H4 (cell line): ENCODE data around the gene PPP6R2. TPM values are rescaled to one million over a fixed set of nuclear protein-coding genes. Genes with fewer than 3 reads are reported as not detected.
"Not testable (repeated sequence)": the region's sequence is repeated elsewhere in the genome, so short reads cannot be mapped to it uniquely, and the experiment has no call there.

Experiments
- DNase-seq: peaks from one replicate; pipeline ENCODE4 v3.0.0-alpha.2; 2015; ENCODE audit warnings: low spot score
- total RNA-seq: library from RNA; depleted of rRNA; stranded (reverse); fragments of >200 nt; shearing (Covaris generic); gene quantifications from 2 replicates; pipeline ENCODE4 v1.2.3, GENCODE V29; 2014

PPP6R2 gene
- total RNA-seq, 1 experiment from 2014 or later: 22.9 TPM

DNA sequence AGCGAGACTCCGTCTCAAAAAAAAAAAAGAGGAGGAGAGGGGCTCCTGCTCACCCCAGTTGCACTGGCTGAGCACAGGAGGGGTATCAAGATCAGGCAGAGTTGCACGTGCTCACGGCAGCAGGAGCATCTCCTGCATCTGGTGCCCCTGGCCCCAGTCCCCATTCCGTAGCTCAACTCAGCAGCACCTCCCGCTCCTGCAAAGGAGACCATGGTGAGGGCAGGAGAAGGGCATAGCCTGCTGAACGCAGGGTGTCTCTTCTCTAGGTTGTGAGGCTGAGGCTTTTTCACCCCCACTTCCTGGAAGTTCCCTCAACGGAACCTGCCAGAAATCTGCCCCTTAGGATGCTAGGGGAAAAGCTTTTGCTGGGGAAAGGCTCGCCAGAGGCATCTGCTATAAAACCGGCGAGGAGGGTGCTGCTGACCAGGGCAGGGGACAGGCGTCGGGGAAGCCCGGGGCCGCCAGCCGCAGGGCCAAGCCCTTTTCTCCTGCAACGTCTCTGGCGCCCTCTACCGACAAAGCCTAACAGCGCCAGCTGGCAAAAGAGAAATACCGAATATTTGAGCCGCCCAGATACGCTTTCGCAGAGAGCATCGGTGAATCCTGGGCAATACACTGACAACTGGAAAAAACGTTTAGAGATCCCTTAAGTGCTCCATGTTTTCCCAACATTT lies 1.0 kb upstream of the PPP6R2 start:
- peak; percentile 74 for DNase-seq

- DNase-seq: no peak
Measured at GRCh38 chr22:50343541-50343935, 411 bp downstream of the PPP6R2 start.

DNA sequence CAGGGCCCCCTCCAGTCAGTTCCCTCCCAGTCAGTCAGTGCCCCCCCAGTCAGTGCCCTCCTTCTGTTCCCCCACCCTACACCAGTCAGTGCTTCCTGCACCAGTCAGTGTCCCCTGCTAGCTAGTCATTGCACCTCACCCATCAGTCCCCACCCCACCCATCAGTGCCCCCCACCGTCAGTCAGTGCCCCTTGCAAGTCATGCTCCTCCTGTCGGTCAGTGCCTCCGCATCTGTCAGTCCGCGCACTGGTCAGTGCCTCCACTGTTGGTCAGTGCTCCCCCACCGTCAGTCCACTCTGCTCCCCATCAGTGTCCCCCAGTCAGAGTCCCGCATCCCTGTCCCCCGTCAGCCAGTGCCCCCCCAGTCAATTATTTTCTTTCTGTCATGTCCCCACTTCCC lies 3.3 kb downstream of the PPP6R2 start:
- DNase-seq: no peak

DNA sequence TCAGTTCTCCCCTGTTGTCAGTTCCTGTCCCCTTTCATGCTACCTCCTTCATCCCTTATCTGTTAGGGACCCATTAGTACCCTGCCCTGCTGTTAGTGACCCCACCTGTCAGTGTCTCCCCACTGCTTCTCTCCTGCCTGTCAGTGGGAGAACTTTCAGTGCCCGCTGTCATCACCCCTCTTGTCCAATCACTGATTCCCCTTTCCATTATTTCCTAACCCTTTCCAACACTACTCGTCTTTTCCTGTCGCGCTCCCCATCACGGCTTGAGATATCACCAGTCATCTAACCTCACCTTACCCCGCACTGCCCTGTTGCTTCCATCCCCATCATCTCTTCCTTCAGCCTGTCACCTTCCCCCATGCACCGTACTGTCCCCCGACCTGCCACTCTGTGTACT lies 4.0 kb downstream of the PPP6R2 start:
- DNase-seq: no peak

DNA sequence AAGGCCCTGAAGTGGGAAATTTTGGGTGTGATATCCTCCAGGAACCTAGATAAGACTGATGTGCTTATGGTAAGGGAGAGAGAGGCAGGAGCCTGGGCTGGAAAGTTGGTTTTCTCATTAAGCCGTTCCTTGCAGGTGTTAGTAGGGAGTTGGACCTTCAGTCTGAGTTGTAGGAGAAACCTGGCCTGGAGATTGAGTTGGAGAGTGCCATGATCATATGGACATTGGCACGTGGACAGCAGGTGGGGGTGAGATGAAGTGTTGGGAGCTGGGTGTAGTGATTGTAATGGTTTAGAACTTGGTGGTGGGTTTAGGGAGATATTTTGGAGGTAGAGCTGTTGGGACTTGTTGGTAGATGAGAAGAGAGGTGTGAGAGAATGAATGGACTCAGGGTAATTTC lies 4.9 kb downstream of the PPP6R2 start:
- DNase-seq: no peak

DNA sequence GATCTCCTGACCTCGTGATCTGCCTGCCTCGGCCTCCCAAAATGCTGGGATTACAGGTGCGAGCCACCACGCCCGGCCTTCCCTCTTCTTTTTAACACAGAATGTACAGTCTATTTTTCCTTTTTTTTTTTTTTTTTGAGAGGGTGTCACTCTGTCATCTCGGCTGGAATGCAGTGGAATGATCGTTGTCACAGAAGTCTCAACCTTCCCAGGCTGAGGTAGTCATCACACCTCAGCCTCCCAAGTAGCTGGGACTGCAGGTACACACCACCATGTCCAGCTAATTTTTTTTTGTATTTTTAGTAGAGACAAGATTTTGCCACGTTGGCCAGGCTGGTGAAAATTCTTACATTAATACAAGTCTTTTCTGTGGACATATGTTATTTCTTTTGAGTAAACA lies 13.1 kb downstream of the PPP6R2 start:
- DNase-seq: no peak

GRCh38 chr22:50357222-50357621 lies 14.1 kb downstream of the PPP6R2 start:
- no peak for DNase-seq

GRCh38 chr22:50357756-50358155 lies 14.6 kb downstream of the PPP6R2 start:
- no peak for DNase-seq

GRCh38 chr22:50360578-50360977 lies 17.5 kb downstream of the PPP6R2 start:
- no peak for DNase-seq

GRCh38 chr22:50361222-50361621 lies 18.1 kb downstream of the PPP6R2 start:
- no peak for DNase-seq

DNA sequence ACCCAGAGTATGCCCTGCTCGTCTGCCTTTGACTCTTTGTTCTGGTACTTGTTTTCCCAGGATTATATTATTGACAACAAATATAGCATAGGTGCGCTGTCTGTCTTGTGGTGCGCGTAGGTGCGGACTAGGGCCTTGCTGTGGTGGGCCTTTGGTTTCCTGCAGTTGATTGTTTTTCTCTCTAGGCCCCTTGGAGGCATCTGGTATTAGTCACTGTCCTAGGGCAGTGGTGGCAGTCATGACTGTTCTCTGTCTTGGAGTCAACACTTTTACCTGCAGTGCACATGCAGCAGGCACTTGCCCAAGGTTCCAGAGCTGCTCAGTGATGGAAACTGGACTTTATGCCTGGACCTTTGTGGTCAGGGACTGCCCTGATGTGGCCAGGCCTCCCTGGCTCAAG lies 18.6 kb downstream of the PPP6R2 start:
- DNase-seq: no peak

GRCh38 chr22:50363166-50363802 lies 20.2 kb downstream of the PPP6R2 start:
- no peak for DNase-seq

DNA sequence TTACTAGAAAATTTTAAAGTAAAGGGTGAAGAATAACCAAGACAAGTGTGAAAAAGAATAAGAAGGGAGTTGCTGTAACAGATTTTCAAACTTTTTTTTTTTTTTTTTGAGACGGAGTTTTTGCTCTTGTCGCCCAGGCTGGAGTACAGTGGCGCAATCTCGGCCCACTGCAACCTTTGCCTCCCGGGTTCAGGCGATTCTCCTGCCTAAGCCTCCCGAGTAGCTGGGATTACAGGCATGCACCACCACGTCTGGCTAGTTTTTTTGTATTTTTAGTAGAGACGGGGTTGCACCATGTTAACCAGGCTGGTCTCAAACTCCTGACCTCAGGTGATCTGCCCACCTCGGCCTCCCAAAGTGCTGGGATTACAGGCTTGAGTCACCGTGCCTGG lies 20.7 kb downstream of the PPP6R2 start:
- DNase-seq: not testable (repeated sequence)

DNA sequence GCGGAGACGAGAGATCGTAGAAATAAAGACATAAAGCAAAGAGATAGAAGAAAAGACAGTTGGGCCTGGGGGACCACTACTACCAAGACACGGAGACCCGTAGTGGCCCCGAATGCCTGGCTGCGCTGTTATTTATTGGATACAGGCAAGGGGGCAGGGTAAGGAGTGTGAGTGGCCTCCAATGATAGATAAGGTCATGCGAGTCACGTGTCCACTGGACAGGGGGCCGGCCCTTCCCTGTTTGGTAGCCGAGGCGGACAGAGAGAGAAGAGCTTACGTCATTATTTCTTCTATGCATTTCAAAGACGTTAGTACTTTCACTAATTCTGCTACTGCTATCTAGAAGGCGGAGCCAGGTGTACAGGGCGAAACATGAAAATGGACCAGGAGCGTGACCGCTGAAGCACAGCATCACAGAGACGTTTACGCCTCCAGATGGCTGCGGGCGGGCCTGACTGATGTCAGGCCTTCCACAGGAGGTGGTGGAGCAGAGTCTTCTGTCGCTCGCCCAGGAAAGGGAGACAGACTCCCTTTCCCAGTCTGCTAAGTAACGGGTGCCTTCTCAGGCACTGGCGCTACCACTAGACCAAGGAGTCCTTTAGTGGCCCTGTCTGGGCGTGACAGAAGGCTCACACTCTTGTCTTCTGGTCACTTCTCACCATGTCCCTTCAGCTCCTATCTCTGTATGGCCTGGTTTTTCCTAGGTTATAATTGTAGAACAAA lies 24.8 kb downstream of the PPP6R2 start:
- DNase-seq: no peak

- DNase-seq: no peak
Measured at GRCh38 chr22:50371101-50371648, 28.0 kb downstream of the PPP6R2 start.

- no peak for DNase-seq
Measured at GRCh38 chr22:50376085-50376651, 33.0 kb downstream of the PPP6R2 start.

GRCh38 chr22:50381021-50381555 lies 38.0 kb downstream of the PPP6R2 start:
- not testable (repeated sequence) for DNase-seq

- no peak for DNase-seq
Measured at GRCh38 chr22:50396751-50397370, 53.7 kb downstream of the PPP6R2 start.

GRCh38 chr22:50397371-50398060 lies 54.4 kb downstream of the PPP6R2 start:
- not testable (repeated sequence) for DNase-seq

DNA sequence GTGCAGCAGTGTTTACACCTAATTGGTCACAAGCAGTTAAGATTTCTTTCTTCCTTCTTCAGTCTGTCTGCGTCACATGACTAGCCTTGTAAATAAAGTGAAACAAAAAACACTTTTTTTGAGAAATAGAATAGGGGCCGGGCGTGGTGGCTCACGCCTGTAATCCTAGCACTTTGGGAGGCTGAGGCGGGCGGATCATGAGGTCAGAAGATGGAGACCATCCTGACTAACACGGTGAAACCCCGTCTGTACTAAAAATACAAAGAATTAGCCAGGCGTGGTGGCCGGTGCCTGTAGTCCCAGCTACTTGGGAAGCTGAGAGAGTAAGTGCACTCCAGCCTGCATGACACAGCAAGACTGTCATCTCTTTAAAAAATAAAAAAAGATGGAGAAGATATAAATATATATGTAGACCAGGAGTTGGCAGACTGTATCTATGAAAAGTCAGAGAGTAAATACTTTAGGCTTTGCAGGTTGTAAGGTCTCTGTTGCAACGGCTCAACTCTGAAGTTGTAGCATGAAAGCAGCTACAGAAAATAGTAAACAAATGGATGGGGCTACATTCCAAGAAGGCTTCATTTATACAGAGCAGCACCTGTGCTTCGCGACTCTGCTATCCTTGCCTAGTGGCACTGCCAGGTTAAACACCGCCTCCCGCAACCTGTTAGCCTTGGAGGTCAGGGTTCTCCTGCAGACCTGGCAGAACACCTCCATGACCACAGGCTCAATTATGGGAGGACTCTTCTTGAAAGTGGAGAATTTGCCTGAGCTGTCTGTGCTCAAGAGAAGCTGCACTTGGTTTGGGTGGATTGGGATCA lies 55.9 kb downstream of the PPP6R2 start:
- no peak for DNase-seq
